Fibroblast of skin of left quadriceps (primary cell): Measurements from ENCODE around the gene SLN.

Experiments
- DNase-seq, 2 experiments: peaks; one replicate each; pipeline ENCODE4 v3.0.0-alpha.2; 2013; ENCODE audit warnings: low read depth in 2 of 2

SLN gene

GRCh38 chr11:107683807-107684206, 28.0 kb downstream of the SLN start:
- no peak for DNase-seq

- DNase-seq, result no peak
Measured at GRCh38 chr11:107683061-107683460, 28.8 kb downstream of the SLN start.

GRCh38 chr11:107682572-107682971, 29.3 kb downstream of the SLN start:
- DNase-seq, result no peak

- DNase-seq, result no peak
Measured at GRCh38 chr11:107682171-107682570, 29.7 kb downstream of the SLN start.

GRCh38 chr11:107679255-107680024, 32.4 kb downstream of the SLN start:
- no peak for DNase-seq

GRCh38 chr11:107678632-107678971, 33.3 kb downstream of the SLN start:
- no peak for DNase-seq

GRCh38 chr11:107677924-107678631, 33.8 kb downstream of the SLN start:
- DNase-seq, result no peak

GRCh38 chr11:107676336-107677057, 35.4 kb downstream of the SLN start:
- no peak for DNase-seq

GRCh38 chr11:107675902-107676301, 36.0 kb downstream of the SLN start:
- DNase-seq, result no peak

- no peak for DNase-seq
Measured at GRCh38 chr11:107669893-107670601, 41.8 kb downstream of the SLN start.

- DNase-seq, result no peak
Measured at GRCh38 chr11:107669191-107669740, 42.6 kb downstream of the SLN start.

GRCh38 chr11:107666911-107667613, 44.8 kb downstream of the SLN start:
- DNase-seq, result no peak

- no peak for DNase-seq
Measured at GRCh38 chr11:107665018-107665417, 46.8 kb downstream of the SLN start.

- no peak for DNase-seq
Measured at GRCh38 chr11:107661656-107662055, 50.2 kb downstream of the SLN start.

- no peak for DNase-seq
Measured at GRCh38 chr11:107660066-107660465, 51.8 kb downstream of the SLN start.

GRCh38 chr11:107659310-107659709, 52.5 kb downstream of the SLN start:
- DNase-seq, result no peak
